DMS53 treated with DMSO at 0.1 percent for 48 hours (cell line): ENCODE data around the gene MAN2A2.
A peak's percentile ranks its signal among the peaks of the same experiment; 100 is the strongest.
"Not testable (repeated sequence)": the region's sequence is repeated elsewhere in the genome, so short reads cannot be mapped to it uniquely, and the experiment has no call there.

ENCODE experiments used
- DNase-seq: peaks from one replicate; lab custom pipeline; 2025; ENCODE audit not compliant: unreplicated experiment; lab: John Stamatoyannopoulos, UW

MAN2A2 gene

GRCh38 chr15:90883976-90884718 is 19.0 kb upstream of the MAN2A2 start, which contains the start of gene FES:
FES (plus strand) TSS chr15:90884504; CDS start chr15:90885046, 542 bp downstream.
- DNase-seq = no peak

GRCh38 chr15:90884719-90885431 is 18.2 kb upstream of the MAN2A2 start:
- DNase-seq = no peak

GRCh38 chr15:90885432-90886290 is 17.4 kb upstream of the MAN2A2 start:
- DNase-seq = peak; percentile 15

- no peak for DNase-seq
Measured at GRCh38 chr15:90886291-90886614, 16.8 kb upstream of the MAN2A2 start.

GRCh38 chr15:90887037-90887481 is 16.0 kb upstream of the MAN2A2 start:
- no peak for DNase-seq

GRCh38 chr15:90889313-90889730 is 13.8 kb upstream of the MAN2A2 start:
- no peak for DNase-seq

GRCh38 chr15:90889736-90890456 is 13.2 kb upstream of the MAN2A2 start:
- no peak for DNase-seq

GRCh38 chr15:90890839-90891238 is 12.3 kb upstream of the MAN2A2 start:
- no peak for DNase-seq

GRCh38 chr15:90891346-90891949 is 11.7 kb upstream of the MAN2A2 start:
- no peak for DNase-seq

GRCh38 chr15:90892023-90892422 is 11.1 kb upstream of the MAN2A2 start:
- DNase-seq = no peak

- no peak for DNase-seq
Measured at GRCh38 chr15:90892498-90893174, 10.5 kb upstream of the MAN2A2 start.

- DNase-seq = no peak
Measured at GRCh38 chr15:90893175-90894090, 9.7 kb upstream of the MAN2A2 start.

- DNase-seq = no peak
Measured at GRCh38 chr15:90895571-90896117, 7.5 kb upstream of the MAN2A2 start.

GRCh38 chr15:90897131-90897655 is 5.9 kb upstream of the MAN2A2 start:
- not testable (repeated sequence) for DNase-seq

- no peak for DNase-seq
Measured at GRCh38 chr15:90901175-90902039, 1.7 kb upstream of the MAN2A2 start.

GRCh38 chr15:90902040-90902839 is 862 bp upstream of the MAN2A2 start:
- peak; percentile 67 for DNase-seq
